ENCODE data around the gene TMEM134.

The TMEM134 gene

DNA sequence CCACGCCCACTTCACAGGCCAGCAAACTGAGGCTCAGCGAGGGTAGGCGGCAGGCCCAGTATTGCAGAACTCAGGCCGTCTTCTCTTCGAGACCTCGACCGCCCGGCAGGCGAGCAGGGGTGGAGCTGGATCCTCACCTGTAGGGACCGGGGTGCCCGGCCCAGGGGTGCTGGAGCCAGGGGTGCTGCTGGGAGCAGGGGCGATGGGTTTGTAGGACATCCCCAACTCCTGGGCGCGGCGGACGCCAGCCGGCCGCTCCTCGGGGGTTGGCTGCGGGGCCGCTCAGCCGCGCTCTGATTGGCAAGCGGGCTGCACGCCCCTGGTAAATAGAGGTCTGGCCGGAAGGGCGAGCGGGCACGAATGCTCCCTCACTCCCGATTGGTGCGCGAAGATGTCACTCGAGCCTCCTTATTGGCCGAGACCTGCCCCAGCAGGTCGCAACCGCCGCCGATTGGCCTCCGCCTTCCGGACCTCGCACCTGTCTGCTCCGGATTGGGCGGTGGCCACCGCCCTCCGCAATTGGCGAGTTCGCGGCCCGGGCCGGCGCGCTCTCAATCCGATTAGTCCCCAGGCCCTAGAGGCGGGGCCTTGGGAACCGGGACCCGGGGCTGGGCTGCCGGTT lies 38.9 kb upstream of the TMEM134 start, which contains the start of gene CDK2AP2:
TSS of gene CDK2AP2 (minus strand) at position 299 of the 622 bp plus-strand sequence. CDS start at position 219, 80 bp downstream.
- TF ChIP-seq ZFX (IDR thresholded peaks at IDR 0.05; ENCODE audit: borderline replicate concordance) (no peak), CTCF (IDR thresholded peaks at IDR 0.05) (no peak)
- H3K27ac ChIP-seq, result peak within 1 kb of the TSS; percentile 96

GRCh38 chr11:67507242-67507863 lies 38.3 kb upstream of the TMEM134 start:
- peak overlapping the region; percentile 96 for H3K27ac ChIP-seq
- TF ChIP-seq CTCF (IDR thresholded peaks at IDR 0.05) (no peak), ZFX (IDR thresholded peaks at IDR 0.05; ENCODE audit: borderline replicate concordance) (no peak)

DNA sequence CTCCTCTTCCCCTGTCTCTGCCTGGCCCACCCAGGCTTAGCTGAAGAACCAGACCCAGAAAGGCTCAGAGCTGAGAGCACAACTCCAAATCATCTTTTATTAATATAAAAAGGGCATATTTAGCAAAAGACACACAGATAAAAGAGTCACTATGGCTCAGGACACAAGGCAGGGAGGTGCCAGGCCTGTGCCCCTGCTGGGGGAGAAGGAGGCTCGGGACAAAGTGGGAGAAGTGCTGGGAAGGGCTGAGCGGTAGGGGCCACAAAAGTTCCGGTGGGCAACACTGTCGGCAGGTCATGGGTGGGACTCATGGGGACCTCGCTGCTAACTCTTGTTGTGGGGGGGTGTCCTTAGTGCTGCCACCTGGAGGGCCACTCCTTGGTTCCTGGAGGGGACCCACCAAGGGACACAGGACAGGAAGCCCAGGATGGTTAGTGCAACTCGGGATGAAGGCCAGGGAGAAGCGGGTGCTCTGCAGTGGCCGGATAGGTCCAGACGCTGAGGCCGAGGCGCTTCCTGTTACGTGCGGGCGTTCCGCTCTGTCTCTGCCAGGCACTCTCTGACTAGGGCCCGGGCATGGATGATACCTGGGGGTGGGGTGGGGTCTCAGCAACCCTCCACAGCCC lies 37.5 kb upstream of the TMEM134 start:
- peak; percentile 57 for TF ChIP-seq CTCF (IDR thresholded peaks at IDR 0.05)
- TF ChIP-seq ZFX (IDR thresholded peaks at IDR 0.05; ENCODE audit: borderline replicate concordance), result no peak
- H3K27ac ChIP-seq, result peak overlapping the region; percentile 96

GRCh38 chr11:67505605-67506396 lies 36.8 kb upstream of the TMEM134 start:
- peak; percentile 99 for TF ChIP-seq CTCF (IDR thresholded peaks at IDR 0.05)
- no peak for TF ChIP-seq ZFX (IDR thresholded peaks at IDR 0.05; ENCODE audit: borderline replicate concordance)
- H3K27ac ChIP-seq, result peak overlapping the region; percentile 96

DNA sequence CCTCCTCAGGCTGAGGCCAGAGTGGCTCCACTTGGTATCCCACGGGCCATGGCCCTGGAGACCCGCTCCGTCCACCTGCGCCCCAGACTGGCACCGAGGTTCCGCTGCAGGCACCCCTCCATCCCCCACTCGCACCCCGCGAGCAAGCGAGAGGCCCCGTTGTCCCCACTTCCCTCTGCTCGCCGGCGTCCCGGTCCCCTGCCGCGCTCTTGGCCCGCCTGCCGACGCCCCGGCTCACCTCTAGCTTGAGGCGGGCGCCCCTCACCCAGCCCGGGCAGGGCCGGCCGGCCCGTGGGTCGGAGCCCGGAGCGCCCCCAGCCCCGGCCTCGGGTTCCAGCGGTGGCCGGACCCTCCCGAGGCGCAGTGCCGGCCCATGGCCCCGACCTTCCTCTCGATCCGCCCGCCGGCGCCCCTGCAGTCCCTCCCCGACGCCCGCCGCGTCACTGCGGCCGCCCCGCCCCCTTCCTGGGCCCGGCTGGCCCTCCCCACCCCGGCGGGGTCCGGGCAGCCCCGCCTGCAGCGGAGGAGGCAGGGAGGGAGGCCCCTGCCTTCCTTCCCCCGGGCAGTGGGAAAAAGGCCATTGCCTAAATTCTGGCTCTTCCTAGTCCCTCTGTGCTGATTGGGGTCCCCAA lies 36.0 kb upstream of the TMEM134 start, which contains the start of gene PITPNM1:
TSS of gene PITPNM1 (minus strand) at position 414 of the 632 bp plus-strand sequence. CDS start 1,183 bp downstream, outside the sequence.
- no peak for TF ChIP-seq CTCF (IDR thresholded peaks at IDR 0.05)
- TF ChIP-seq ZFX (IDR thresholded peaks at IDR 0.05; ENCODE audit: borderline replicate concordance), result no peak
- H3K27ac ChIP-seq, result peak within 1 kb of the TSS; percentile 96

DNA sequence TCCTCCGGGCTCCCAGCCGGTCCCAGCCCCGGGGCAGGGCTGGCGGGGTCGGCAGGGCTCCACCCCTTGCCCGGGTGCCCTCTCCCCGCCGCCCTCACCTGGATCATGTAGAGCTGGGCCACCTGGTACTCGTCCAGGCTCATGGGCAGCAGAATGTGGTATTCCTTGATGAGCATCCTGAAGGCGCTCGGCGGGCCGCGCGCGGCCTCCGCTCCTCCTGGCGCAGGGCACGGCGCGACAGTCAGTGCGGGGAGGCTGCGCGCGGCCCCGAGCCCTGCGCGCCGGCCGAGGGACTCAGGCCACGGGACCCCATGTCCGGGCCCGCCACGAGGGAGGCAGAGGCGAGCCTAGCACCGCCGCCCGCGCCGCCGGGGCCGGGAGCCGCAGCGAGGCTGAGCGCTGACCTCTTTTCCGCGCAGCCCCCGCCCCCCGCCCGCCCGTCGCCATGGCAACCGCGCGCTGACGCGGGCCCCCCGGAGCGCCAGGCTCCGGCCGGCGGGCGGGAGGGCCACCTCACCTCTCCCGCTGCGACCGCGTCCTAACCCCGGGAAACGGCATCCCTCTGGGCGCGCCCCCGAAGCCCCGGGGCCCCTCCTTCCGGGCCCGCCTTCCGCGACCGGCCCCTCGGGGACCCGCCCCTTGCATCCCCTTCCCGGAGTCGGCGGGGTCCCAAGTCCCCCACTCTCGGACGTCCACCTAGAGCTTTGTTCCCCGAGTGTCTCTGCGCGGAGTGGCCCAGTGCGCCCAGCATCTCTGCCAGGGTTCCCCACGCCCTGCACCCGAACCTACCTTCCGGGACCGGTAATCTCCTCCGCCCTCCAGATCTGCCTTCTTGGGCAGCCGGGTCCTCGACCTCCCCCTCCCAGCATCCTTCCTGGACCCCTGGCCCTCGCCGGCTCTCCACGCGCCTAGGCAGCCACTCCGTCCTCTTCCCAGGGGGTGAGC lies 35.2 kb upstream of the TMEM134 start:
- H3K27ac ChIP-seq, result peak overlapping the region; percentile 96
- TF ChIP-seq ZFX (IDR thresholded peaks at IDR 0.05; ENCODE audit: borderline replicate concordance) (no peak), CTCF (IDR thresholded peaks at IDR 0.05) (no peak)

Data from 22Rv1 (cell line).